ENCODE data around the gene EML2.

DNA sequence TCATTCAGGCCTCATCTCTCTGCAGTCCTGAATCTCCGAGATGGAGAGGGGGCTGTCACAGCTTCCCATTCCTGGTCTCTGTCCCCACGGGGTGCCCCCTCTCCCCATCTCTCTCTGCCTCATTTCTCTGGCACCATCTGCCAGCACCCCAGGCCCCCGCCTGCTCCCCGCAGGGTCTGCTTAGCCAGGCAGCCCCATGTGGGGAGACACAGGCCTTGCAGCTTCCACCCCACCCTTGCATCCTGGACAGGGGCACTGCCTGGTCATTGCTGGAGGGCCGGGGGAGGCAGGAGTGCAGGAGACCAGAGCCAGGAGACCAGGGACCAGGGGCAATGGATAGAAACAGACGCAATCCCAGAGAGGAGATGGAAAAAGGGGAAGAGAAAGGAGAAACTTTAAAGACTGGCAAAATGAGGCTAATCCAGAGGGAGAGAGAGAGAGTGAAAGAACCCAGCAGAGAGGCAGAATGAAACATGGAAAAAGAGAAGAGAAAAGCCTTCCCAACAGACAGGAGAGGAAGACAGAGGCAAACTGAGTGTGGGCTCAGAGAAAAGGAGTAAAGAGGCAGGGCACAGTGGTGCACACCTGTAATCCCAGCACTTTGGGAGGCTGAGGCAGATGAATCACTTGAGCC, 20.0 kb upstream of the EML2 start:
- no peak for TF ChIP-seq EZH2phosphoT487 (IDR thresholded peaks at IDR 0.05; ENCODE audit: borderline replicate concordance, low read length)
- TF ChIP-seq, protein P1, sequence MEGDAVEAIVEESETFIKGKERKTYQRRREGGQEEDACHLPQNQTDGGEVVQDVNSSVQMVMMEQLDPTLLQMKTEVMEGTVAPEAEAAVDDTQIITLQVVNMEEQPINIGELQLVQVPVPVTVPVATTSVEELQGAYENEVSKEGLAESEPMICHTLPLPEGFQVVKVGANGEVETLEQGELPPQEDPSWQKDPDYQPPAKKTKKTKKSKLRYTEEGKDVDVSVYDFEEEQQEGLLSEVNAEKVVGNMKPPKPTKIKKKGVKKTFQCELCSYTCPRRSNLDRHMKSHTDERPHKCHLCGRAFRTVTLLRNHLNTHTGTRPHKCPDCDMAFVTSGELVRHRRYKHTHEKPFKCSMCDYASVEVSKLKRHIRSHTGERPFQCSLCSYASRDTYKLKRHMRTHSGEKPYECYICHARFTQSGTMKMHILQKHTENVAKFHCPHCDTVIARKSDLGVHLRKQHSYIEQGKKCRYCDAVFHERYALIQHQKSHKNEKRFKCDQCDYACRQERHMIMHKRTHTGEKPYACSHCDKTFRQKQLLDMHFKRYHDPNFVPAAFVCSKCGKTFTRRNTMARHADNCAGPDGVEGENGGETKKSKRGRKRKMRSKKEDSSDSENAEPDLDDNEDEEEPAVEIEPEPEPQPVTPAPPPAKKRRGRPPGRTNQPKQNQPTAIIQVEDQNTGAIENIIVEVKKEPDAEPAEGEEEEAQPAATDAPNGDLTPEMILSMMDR (IDR thresholded peaks at IDR 0.05; ENCODE audit: low read depth, low read length, poor library complexity, severe bottlenecking) = no peak
